Effector memory CD4-positive, alpha-beta T cell (primary cell): Measurements from ENCODE around the gene TCEAL9.
"Not testable (repeated sequence)": the region's sequence is repeated elsewhere in the genome, so short reads cannot be mapped to it uniquely, and the experiment has no call there.

Experiments used
- DNase-seq, 3 donors: peaks; one replicate each; pipeline ENCODE4 v3.0.0-alpha.2; 2020
- H3K27ac ChIP-seq: 2 replicates; pipeline ENCODE4 v1.7.0; 2013; ENCODE audit warnings: mild to moderate bottlenecking, low read length, moderate library complexity; ENCODE audit not compliant: insufficient read depth, poor library complexity, severe bottlenecking
- H3K27me3 ChIP-seq: replicated peaks from 2 replicates; pipeline ENCODE4 v1.7.0; 2013; ENCODE audit warnings: mild to moderate bottlenecking, low read length; ENCODE audit not compliant: insufficient read depth, control insufficient read depth, poor library complexity, severe bottlenecking
- H3K36me3 ChIP-seq: 2 replicates; pipeline ENCODE4 v1.7.0; 2013; ENCODE audit warnings: mild to moderate bottlenecking, low read length, moderate library complexity; ENCODE audit not compliant: control insufficient read depth, insufficient read depth
- H3K4me1 ChIP-seq: 2 replicates; pipeline ENCODE4 v1.7.0; 2013; ENCODE audit warnings: low read length, mild to moderate bottlenecking; ENCODE audit not compliant: control insufficient read depth, insufficient read depth, poor library complexity, severe bottlenecking
- H3K4me3 ChIP-seq: 2 replicates; pipeline ENCODE4 v1.7.0; 2013; ENCODE audit warnings: low read length, low read depth, mild to moderate bottlenecking; ENCODE audit not compliant: insufficient read depth, poor library complexity, severe bottlenecking
- H3K9me3 ChIP-seq: 2 replicates; pipeline ENCODE4 v1.7.0; 2013; ENCODE audit warnings: mild to moderate bottlenecking, low read length, moderate library complexity; ENCODE audit not compliant: control insufficient read depth

Gene TCEAL9

DNA sequence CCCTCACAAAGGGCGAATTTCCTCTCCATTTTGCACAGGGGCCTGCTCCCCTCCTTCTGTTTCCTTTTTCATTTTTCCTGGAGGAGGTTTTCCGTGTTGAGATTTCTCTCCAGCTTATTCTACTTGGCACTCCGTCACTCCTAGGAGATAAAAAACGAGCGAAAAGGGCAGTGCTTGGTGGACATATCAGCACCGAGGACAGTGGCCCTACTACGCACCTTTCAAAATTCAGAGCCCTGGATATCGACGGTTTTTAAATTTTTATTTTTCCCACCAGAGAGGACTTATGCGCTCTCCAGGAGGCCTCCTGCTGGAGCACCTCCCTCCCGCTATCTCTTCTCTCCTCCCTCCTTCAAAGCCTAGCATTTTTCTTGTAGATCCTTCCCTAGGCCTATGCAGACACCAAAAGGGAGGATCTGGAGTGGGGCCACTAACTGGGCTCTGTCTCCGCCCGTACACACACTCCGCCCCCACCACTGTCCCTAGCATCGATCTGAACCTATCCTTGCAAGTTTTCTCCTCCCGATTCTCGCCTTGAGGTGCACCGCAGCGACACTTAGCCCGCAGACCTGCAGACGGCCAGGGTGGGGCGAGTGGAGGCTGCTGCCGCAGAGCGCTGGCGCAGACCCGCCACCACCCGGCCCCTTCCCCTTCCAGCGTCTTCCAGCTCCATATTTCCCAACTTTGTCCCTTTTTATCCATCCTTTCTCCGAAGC lies 8.5 kb upstream of the TCEAL9 start:
- no peaks in the 10 kb centered on the region for H3K27me3 ChIP-seq
- DNase-seq: no peak
- no peaks in the 10 kb centered on the region for H3K4me1 ChIP-seq
- H3K36me3 ChIP-seq: no peaks in the 10 kb centered on the region
- H3K9me3 ChIP-seq: no peaks in the 10 kb centered on the region
- H3K27ac ChIP-seq: no peak overlapping the region
- no peak overlapping the region for H3K4me3 ChIP-seq

DNA sequence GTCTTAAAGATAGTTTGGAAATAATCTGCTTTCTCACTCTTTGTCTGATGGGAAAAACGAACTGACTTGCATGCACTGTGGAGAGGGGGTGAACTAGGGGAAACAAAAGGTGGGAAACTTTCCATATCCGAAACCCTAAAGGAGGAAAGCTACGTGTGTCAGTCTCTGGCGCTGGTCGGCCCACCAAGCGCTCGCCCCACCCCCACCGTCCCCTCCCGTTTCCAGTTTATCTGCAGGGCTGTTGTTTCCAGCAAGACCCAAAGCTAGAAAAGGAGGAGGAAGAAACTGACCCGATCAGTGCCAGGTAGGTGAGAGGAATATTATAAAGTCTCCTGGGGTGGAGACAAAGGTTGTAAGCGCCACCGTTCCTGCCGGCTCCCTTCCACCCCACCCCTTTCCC lies 552 bp downstream of the TCEAL9 start:
- H3K4me1 ChIP-seq: no peaks in the 10 kb centered on the region
- H3K27me3 ChIP-seq: peaks cover 6% of the 10 kb centered on the region
- H3K27ac ChIP-seq: no peak overlapping the region
- H3K9me3 ChIP-seq: no peaks in the 10 kb centered on the region
- DNase-seq: no peak
- peak overlapping the region; percentile 48 for H3K4me3 ChIP-seq
- H3K36me3 ChIP-seq: no peaks in the 10 kb centered on the region

DNA sequence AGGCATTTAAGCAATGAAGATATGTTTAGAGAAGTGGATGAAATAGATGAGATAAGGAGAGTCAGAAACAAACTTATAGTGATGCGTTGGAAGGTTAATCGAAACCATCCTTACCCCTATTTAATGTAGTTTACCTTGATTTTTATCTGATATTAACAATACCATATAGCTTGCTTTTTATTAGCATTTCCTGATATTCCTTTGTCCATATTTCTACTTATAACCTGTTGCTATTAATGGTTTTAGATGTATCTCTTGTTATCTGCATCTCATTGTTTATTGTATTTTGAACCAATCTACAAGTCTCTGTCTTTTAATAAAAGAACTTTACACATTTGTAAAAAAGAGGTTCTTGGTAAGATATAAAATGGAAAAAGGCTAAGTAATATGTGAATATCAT lies 1.6 kb downstream of the TCEAL9 start:
- H3K4me3 ChIP-seq: no peak overlapping the region
- H3K27me3 ChIP-seq: peaks cover 6% of the 10 kb centered on the region
- no peak overlapping the region for H3K27ac ChIP-seq
- H3K4me1 ChIP-seq: no peaks in the 10 kb centered on the region
- no peak for DNase-seq
- H3K9me3 ChIP-seq: no peaks in the 10 kb centered on the region
- H3K36me3 ChIP-seq: no peaks in the 10 kb centered on the region

DNA sequence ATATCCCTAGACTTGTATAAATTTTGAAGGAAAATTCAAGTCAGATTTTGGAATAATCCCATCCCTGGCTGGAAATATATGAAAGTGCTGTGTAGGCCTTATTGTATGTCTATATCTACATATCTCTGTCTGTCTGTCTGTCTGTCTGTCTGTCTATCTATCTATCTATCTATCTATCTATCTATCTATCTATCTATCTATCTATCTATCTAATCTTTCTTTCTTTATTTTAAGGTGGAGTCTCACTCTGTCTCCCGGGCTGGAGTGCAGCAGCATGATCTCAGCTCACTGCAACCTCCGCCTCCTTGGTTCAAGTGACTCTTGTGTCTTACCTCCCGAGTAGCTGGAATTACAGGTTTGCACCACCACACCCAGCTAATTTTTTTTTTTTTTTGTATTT lies 3.3 kb downstream of the TCEAL9 start:
- DNase-seq, H3K27ac ChIP-seq, H3K27me3 ChIP-seq, H3K4me3 ChIP-seq, H3K4me1 ChIP-seq, H3K36me3 ChIP-seq, H3K9me3 ChIP-seq: not testable (repeated sequence)

DNA sequence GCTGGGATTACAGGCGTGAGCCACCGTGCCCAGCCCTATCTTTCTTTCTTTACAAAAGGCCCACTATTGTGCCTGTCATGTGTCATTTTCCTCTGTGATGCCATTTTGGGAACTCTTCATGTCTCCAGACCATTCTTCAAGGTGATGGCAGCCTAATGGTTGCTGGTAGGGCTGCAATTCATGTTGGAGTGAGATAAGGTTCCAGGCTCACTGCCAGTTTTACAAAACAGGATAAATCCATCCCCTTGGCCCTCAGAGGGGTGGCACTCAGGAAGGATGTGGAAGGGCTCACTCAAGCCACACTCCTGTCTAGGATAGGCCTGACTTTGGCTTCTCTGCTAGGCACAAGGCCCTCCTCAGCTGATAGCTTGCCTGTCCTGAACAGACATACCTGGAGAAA lies 3.8 kb downstream of the TCEAL9 start:
- H3K4me1 ChIP-seq: no peaks in the 10 kb centered on the region
- H3K27ac ChIP-seq: no peak overlapping the region
- peaks cover 6% of the 10 kb centered on the region for H3K27me3 ChIP-seq
- no peaks in the 10 kb centered on the region for H3K36me3 ChIP-seq
- no peak for DNase-seq
- H3K9me3 ChIP-seq: no peaks in the 10 kb centered on the region
- no peak overlapping the region for H3K4me3 ChIP-seq

DNA sequence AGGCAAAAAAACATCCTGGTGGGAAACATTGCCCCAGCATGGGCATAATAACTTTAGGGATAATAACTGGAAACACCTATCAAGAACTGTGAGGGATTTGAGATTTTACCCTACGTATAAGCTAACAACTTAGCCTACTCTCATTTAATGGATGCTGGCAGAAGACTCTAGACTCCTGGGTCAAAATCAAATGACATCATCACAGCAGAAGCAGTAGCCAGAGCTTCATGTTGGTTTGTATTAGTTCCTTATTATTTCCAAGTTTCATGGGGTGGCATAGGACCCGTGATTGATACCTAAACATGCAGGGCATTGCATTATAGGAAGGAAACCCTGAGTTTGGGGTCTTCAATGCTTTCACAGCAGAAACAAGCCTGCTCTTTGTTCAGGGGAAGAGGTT lies 4.6 kb downstream of the TCEAL9 start:
- Histone ChIP-seq H3K4me1 (no peaks in the 10 kb centered on the region), H3K27ac (no peak overlapping the region), H3K9me3 (no peaks in the 10 kb centered on the region), H3K27me3 (peaks cover 6% of the 10 kb centered on the region), H3K36me3 (no peaks in the 10 kb centered on the region), H3K4me3 (no peak overlapping the region)
- no peak for DNase-seq

DNA sequence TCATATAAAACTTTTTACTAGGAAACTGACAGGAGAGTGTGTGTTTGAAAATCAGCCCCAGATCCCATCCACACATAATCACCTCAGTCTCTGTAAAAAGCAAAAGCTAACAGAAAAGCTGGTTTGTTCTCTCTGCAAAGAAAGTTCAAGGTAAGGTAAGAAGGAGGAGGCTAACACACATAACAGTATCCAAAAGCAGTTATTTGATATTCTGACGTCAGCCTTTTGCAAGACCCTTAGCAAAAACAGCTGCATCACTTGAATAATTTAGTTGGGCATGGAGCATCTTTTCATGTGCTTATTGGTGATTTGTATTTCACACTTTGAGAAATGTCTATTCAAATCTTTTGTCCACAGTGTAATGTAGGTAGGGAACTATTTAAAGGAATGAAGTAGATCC lies 5.5 kb downstream of the TCEAL9 start:
- Histone ChIP-seq H3K9me3 (no peaks in the 10 kb centered on the region), H3K27ac (no peak overlapping the region), H3K36me3 (no peaks in the 10 kb centered on the region), H3K4me3 (no peak overlapping the region), H3K4me1 (no peaks in the 10 kb centered on the region), H3K27me3 (no peaks in the 10 kb centered on the region)
- DNase-seq: no peak

DNA sequence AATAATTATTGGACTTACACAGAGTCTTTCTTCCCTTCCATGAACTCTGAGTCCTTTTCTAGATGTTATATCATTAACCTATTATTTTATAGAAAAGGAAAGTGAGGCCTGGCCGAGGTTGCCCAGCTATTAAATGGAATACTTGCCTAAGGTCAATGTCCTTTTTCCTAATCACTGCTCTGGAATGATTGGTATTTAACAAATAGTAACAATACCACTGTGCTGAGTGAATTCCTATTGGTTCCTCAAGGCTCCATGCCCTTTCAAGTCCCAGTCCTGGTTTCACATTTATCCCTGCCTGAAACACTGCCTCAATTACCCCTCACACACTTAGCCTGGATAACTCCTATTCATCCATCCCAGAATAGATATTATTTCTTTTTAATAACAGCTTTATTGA lies 6.2 kb downstream of the TCEAL9 start:
- H3K36me3 ChIP-seq: no peaks in the 10 kb centered on the region
- no peak overlapping the region for H3K27ac ChIP-seq

DNA sequence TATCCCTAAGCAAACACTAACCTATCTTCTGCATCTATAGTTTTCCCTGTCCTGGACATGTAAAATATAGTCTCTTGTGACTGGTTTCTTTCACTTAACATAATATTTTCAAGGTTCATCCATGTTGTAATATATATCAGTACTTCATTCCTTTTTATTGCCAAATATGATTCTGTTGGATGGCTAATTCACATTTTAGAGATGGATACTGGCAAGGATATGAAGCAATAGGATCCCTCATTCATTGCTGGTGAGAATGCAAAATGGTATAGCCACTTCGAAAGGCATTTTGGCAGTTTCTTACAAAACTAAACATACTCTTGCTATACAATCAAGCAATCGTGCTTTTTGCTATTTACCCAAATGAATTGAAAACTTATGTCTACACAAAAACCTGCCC lies 6.7 kb downstream of the TCEAL9 start:
- Histone ChIP-seq H3K4me1 (no peaks in the 10 kb centered on the region), H3K9me3 (no peaks in the 10 kb centered on the region), H3K27me3 (no peaks in the 10 kb centered on the region), H3K36me3 (no peaks in the 10 kb centered on the region), H3K27ac (no peak overlapping the region), H3K4me3 (no peak overlapping the region)
- DNase-seq: no peak

More for the DNA sequence above, 6.2 kb downstream of the TCEAL9 start:
- no peaks in the 10 kb centered on the region for H3K4me1 ChIP-seq
- no peak for DNase-seq
- H3K9me3 ChIP-seq: no peaks in the 10 kb centered on the region
- H3K4me3 ChIP-seq: no peak overlapping the region
- H3K27me3 ChIP-seq: no peaks in the 10 kb centered on the region

DNA sequence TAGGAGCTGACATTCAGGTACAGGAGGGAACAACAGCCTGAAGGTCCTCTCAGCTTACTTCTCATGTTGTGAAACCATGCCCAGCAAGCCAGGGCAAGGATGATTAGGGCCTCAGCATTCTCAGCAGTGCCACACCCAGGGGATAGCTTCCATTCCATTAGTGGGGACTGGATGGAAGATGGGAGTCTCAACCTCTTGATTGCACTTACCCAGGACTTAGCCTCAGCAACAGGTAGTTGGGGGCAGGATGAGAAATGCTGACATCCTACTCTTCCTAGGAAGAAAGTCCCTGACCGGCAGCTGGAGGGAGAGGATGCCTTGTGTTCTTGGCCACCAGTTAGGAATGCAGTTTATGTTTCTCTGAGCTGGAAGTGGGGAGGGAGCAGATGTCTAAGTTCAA lies 11.2 kb downstream of the TCEAL9 start:
- no peak overlapping the region for H3K27ac ChIP-seq

More for the DNA sequence above, 11.2 kb downstream of the TCEAL9 start:
- no peaks in the 10 kb centered on the region for H3K27me3 ChIP-seq
- no peaks in the 10 kb centered on the region for H3K9me3 ChIP-seq
- H3K4me3 ChIP-seq: no peak overlapping the region
- H3K36me3 ChIP-seq: no peaks in the 10 kb centered on the region
- no peak for DNase-seq
- H3K4me1 ChIP-seq: no peaks in the 10 kb centered on the region
